Gastrocnemius medialis (tissue), 4 donors: Measurements from ENCODE around the gene ZDHHC3. TPM values are rescaled to one million over a fixed set of nuclear protein-coding genes. Genes with fewer than 3 reads are reported as not detected.
A peak's percentile ranks its signal among the peaks of the same experiment; 100 is the strongest.

Source experiments
- ATAC-seq, 2 donors: fragments of 150-250 bp; one replicate each; pipeline ENCODE4 v1.9.1; 2016
- DNase-seq, 2 donors: peaks; one replicate each; pipeline ENCODE4 v3.0.0-alpha.2; 2019
- H3K27ac ChIP-seq, 4 donors: fragments of 200-600 bp; sonication (generic); 1 replicate in 1 of 4; 2 replicates in 3 of 4; pipeline ENCODE4 v1.5.1; 2016 to 2018; ENCODE audit warnings: mild to moderate bottlenecking in 2 of 4, moderate library complexity in 1 of 4
- H3K27me3 ChIP-seq, 3 donors: fragments of 200-600 bp; sonication (generic) in 2 of 3; 1 replicate in 1 of 3; 2 replicates in 2 of 3; pipeline versions ENCODE4 v1.5.1 to v1.6.0; 2016 to 2019; ENCODE audit warnings: mild to moderate bottlenecking in 1 of 3, moderate library complexity in 1 of 3
- H3K36me3 ChIP-seq, 2 donors: fragments of 200-600 bp; sonication (generic) in 1 of 2; one replicate each; pipeline ENCODE4 v1.5.1; 2017 to 2018
- H3K4me1 ChIP-seq, 2 donors: fragments of 200-600 bp; sonication (generic) in 1 of 2; one replicate each; pipeline ENCODE4 v1.5.1; 2016 to 2017; ENCODE audit warnings: mild to moderate bottlenecking in 2 of 2
- H3K4me3 ChIP-seq, 4 donors: fragments of 200-600 bp; sonication (generic) in 3 of 4; 1 replicate in 1 of 4; 2 replicates in 3 of 4; pipeline ENCODE4 v1.5.1; 2016 to 2019; ENCODE audit warnings: mild to moderate bottlenecking in 2 of 4
- H3K9me3 ChIP-seq, 3 donors: fragments of 200-600 bp; sonication (generic) in 2 of 3; 1 replicate in 1 of 3; 2 replicates in 2 of 3; pipeline ENCODE4 v1.5.1; 2016 to 2019
- CTCF ChIP-seq, 5 experiments: fragments of 450-650 bp in 3 of 5; fragments of 200-600 bp in 2 of 5; sonication (generic) in 2 of 5; IDR thresholded peaks in 4 of 5; conservative IDR thresholded peaks in 1 of 5; 1 replicate in 4 of 5; 2 replicates in 1 of 5; pipeline ENCODE4 v1.5.1; 2016 to 2019; ENCODE audit warnings: antibody characterized with exemption in 5 of 5, mild to moderate bottlenecking in 3 of 5, moderate library complexity in 3 of 5
- POLR2A ChIP-seq, 2 donors: fragments of 450-650 bp; IDR thresholded peaks; one replicate each; pipeline ENCODE4 v1.6.1; 2017; ENCODE audit warnings: antibody characterized with exemption in 2 of 2, mild to moderate bottlenecking in 2 of 2, moderate library complexity in 2 of 2
- in situ Hi-C, 4 donors: fragments of 200-750 bp; cut with MboI; loops; one replicate each; pipeline versions ENCODE4 v1.15.0 to v1.8.0; 2017; ENCODE audit warnings: low sequenced_read_pairs in 4 of 4
- intact Hi-C: fragments of 100-400 bp; cut with DNase I; formaldehyde crosslinking; loops from one replicate; pipeline ENCODE4 v1.15.1; 2023; ENCODE audit warnings: low total_unique reads
- total RNA-seq, 4 donors: library from RNA; depleted of rRNA; stranded (reverse); fragments of >200 nt; gene quantifications; one replicate each; pipeline versions ENCODE4 v1.1.0 to v1.2.3, GENCODE V29; 2016

Gene ZDHHC3
- total RNA-seq, 4 donors from 2014 or later = 66.2 to 90.5 (median 74.5) TPM

- DNase-seq (no peak), ATAC-seq (peak; percentile 12 to 19)
- Histone ChIP-seq H3K36me3 (peaks cover 0 to 10% of the 10 kb centered on the region in 2 donors), H3K4me3 (no peak overlapping the region), H3K9me3 (no peaks in the 10 kb centered on the region), H3K27ac (peak overlapping the region; percentile 76 to 89 (median 78)), H3K4me1 (peaks cover 56 to 70% of the 10 kb centered on the region in 2 donors), H3K27me3 (no peaks in the 10 kb centered on the region)
- TF ChIP-seq POLR2A (IDR thresholded peaks at IDR 0.05) = no peak
- TF ChIP-seq CTCF (IDR thresholded peaks at IDR 0.05 in 4 of 5, conservative IDR thresholded peaks at IDR 0.05 in 1 of 5) = no peak
- intact Hi-C loops (no loop called here), in situ Hi-C loops (no loop called here)
Observed at GRCh38 chr3:45007091-45007490, 31.1 kb upstream of the ZDHHC3 start.

DNA sequence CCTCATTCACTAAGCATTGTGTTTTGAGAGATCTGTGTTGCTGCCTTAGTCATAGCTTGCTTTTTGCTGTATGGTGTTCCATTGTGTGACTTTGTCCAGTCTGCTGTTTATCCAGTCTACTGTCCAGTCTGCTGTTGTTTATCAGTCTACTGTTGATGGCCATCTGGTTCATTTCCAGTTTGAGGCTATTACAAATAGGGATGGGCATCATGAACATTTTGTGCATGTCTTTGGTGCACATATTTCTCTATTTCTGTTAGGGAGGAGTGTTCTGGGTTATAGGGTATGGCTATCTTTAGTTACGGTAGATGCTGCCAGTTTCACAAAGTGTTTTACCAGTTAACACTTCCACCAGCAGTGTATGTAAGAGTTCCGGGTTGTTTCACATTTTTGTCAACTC lies 27.9 kb upstream of the ZDHHC3 start:
- peak overlapping the region; percentile 64 to 89 (median 76) for H3K27ac ChIP-seq
- in situ Hi-C loops (no loop called here), intact Hi-C loops (no loop called here)
- H3K36me3 ChIP-seq = peaks cover 0 to 30% of the 10 kb centered on the region in 2 donors
- DNase-seq (no peak), ATAC-seq (peak; percentile 23 to 86)
- no peak for TF ChIP-seq CTCF (IDR thresholded peaks at IDR 0.05 in 4 of 5, conservative IDR thresholded peaks at IDR 0.05 in 1 of 5)
- TF ChIP-seq POLR2A (IDR thresholded peaks at IDR 0.05) = no peak
- peaks cover 35 to 54% of the 10 kb centered on the region in 2 donors for H3K4me1 ChIP-seq
- no peaks in the 10 kb centered on the region for H3K27me3 ChIP-seq
- H3K9me3 ChIP-seq = no peaks in the 10 kb centered on the region
- H3K4me3 ChIP-seq = no peak overlapping the region

DNA sequence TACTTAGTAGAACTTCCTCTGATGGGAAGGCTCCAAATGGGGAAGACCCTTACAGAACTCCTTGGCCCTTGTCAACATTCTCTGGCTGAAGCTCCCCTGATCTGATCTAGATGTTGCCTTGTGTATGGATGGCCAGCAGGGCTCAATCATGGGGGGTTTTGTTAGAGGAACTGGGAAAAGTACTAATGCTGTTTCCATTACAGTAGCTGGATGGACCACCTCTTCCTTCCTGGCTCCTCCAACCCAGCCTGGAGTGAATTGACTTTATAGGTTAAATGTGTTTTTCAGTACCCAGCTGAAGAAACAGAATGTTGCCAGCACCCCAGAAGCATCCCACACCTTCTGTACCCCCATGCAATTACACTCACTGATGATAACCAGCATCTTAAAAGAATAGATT lies 27.4 kb upstream of the ZDHHC3 start:
- Histone ChIP-seq H3K4me1 (peaks cover 30 to 50% of the 10 kb centered on the region in 2 donors), H3K9me3 (no peaks in the 10 kb centered on the region), H3K27me3 (no peaks in the 10 kb centered on the region), H3K4me3 (no peak overlapping the region), H3K36me3 (peaks cover 0 to 33% of the 10 kb centered on the region in 2 donors), H3K27ac (peak overlapping the region; percentile 64 to 89 (median 76))
- in situ Hi-C loops = no loop called here
- ATAC-seq (no peak), DNase-seq (no peak)
- no peak for TF ChIP-seq CTCF (IDR thresholded peaks at IDR 0.05 in 4 of 5, conservative IDR thresholded peaks at IDR 0.05 in 1 of 5)
- TF ChIP-seq POLR2A (IDR thresholded peaks at IDR 0.05) = no peak
- intact Hi-C loops = no loop called here

- no peak for TF ChIP-seq CTCF (IDR thresholded peaks at IDR 0.05 in 4 of 5, conservative IDR thresholded peaks at IDR 0.05 in 1 of 5)
- TF ChIP-seq POLR2A (IDR thresholded peaks at IDR 0.05) = no peak
- intact Hi-C loops = no loop called here
- no peaks in the 10 kb centered on the region for H3K9me3 ChIP-seq
- peak; percentile 53 to 60 for ATAC-seq
- peaks cover 0 to 34% of the 10 kb centered on the region in 2 donors for H3K36me3 ChIP-seq
- no peaks in the 10 kb centered on the region for H3K27me3 ChIP-seq
- in situ Hi-C loops = no loop called here
- peak overlapping the region; percentile 64 to 89 (median 76) for H3K27ac ChIP-seq
- peaks cover 25 to 46% of the 10 kb centered on the region in 2 donors for H3K4me1 ChIP-seq
- no peak overlapping the region for H3K4me3 ChIP-seq
- DNase-seq = peak in 1 of 2 donors; percentile 59
Observed at GRCh38 chr3:45002720-45003119, 26.7 kb upstream of the ZDHHC3 start.

DNA sequence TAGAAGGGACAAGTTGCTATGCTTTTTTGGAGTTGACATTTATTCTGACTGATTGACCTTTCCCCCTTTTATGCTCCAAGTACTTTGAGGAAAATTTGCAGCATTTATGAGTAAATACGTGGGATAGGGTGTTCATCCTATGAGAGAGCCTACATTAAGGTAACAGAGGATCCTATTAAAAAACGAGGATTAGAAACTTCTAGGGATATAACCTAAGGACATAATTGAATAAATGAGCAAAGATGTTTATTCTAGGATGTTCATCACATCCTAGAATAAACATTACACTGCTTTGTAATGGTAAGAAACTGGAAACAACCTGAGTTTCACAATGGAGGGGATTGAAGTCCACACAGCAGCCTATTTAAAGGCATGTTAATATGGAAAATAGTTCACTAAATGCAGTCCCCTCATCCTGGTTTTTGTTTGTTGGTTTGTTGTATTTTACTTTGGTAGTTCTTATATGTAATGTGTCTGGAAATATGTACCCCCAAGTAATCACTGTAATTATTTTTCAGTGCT lies 26.2 kb upstream of the ZDHHC3 start:
- peaks cover 19 to 41% of the 10 kb centered on the region in 2 donors for H3K4me1 ChIP-seq
- intact Hi-C loops (no loop called here), in situ Hi-C loops (no loop called here)
- no peaks in the 10 kb centered on the region for H3K9me3 ChIP-seq
- peak overlapping the region; percentile 64 to 89 (median 76) for H3K27ac ChIP-seq
- DNase-seq (no peak), ATAC-seq (peak in 1 of 2 donors; percentile 50)
- TF ChIP-seq CTCF (IDR thresholded peaks at IDR 0.05 in 4 of 5, conservative IDR thresholded peaks at IDR 0.05 in 1 of 5) = peak in 1 of 5 experiments; percentile 2
- TF ChIP-seq POLR2A (IDR thresholded peaks at IDR 0.05) = no peak
- no peak overlapping the region for H3K4me3 ChIP-seq
- peaks cover 0 to 38% of the 10 kb centered on the region in 2 donors for H3K36me3 ChIP-seq
- no peaks in the 10 kb centered on the region for H3K27me3 ChIP-seq
